HCT116 (cell line): ENCODE results near the gene AZGP1. TPM values are rescaled to one million over a fixed set of nuclear protein-coding genes. Genes with fewer than 3 reads are reported as not detected.
"Not testable (repeated sequence)": the region's sequence is repeated elsewhere in the genome, so short reads cannot be mapped to it uniquely, and the experiment has no call there.

Experiments
- ATAC-seq: fragments of 200-7000 bp; cut with Tn5 transposase; 2 replicates; pipeline ENCODE4 v1.9.1; 2020; ENCODE audit warnings: mild to moderate bottlenecking, moderate library complexity
- BruUV-seq: library from RNA; stranded (reverse); fragments of 400-500 nt; replicated peaks from 2 replicates; lab custom pipeline; 2021; lab: Mats Ljungman, UMichigan
- CTCF ChIA-PET: fragments of 300-600 bp; sonication (Branson Sonifier 250); formaldehyde crosslinking; loops from one replicate; lab custom pipeline; 2021; ENCODE audit warnings: antibody characterized with exemption; lab: Charles Lee
- POLR2A ChIA-PET: fragments of 300-600, 350-600 bp; sonication (Branson Sonifier 250); formaldehyde crosslinking; loops from one replicate; lab custom pipeline; 2021; ENCODE audit warnings: antibody characterized with exemption; lab: Charles Lee
- RAD21 ChIA-PET, 2 experiments: fragments of 300-600 bp; sonication (Branson Sonifier 250); formaldehyde crosslinking; loops; one replicate each; lab custom pipeline; 2023; ENCODE audit warnings: low total read pairs in 2 of 2; ENCODE audit not compliant: uncharacterized antibody in 2 of 2, unreplicated experiment in 2 of 2, low non-redundant PET in 1 of 2; lab: Charles Lee
- DNase-seq: peaks from one replicate; pipeline ENCODE4 v3.0.0-alpha.2; 2010; ENCODE audit warnings: low read depth, low spot score
- H2AFZ ChIP-seq: fragments of 200-600 bp; shearing (Covaris generic), sonication (generic); 2 replicates; pipeline ENCODE4 v1.6.1; 2017; ENCODE audit warnings: low read depth, mixed run types, mixed read lengths, antibody characterized with exemption, low read length; ENCODE audit not compliant: poor library complexity, severe bottlenecking
- H3K27ac ChIP-seq: 2 replicates; pipeline ENCODE4 v1.5.1; 2012; ENCODE audit warnings: low read depth, low read length
- H3K27me3 ChIP-seq: fragments of 200-600 bp; sonication (generic); 2 replicates; pipeline ENCODE4 v1.6.1; 2016; ENCODE audit warnings: mixed run types, low read length, mixed read lengths; ENCODE audit not compliant: insufficient read depth
- H3K36me3 ChIP-seq, 2 experiments: fragments of 200-500 bp in 1 of 2; fragments of 200-600 bp in 1 of 2; sonication (Bioruptor generic) in 1 of 2; sonication (generic) in 1 of 2; 2 replicates each; pipeline versions ENCODE4 v1.5.1 to v1.6.1; 2014 to 2016; ENCODE audit warnings: low read length in 2 of 2, inconsistent platforms in 1 of 2, mixed read lengths in 1 of 2, mixed run types in 1 of 2; ENCODE audit not compliant: insufficient read depth in 2 of 2, control insufficient read depth in 1 of 2
- H3K4me1 ChIP-seq, 2 experiments: fragments of 200-600 bp in 1 of 2; sonication (generic) in 1 of 2; 2 replicates each; pipeline versions ENCODE4 v1.5.1 to v1.6.1; 2012 to 2017; ENCODE audit warnings: low read length in 2 of 2, inconsistent platforms in 1 of 2, mild to moderate bottlenecking in 1 of 2, mixed read lengths in 1 of 2, mixed run types in 1 of 2, moderate library complexity in 1 of 2; ENCODE audit not compliant: insufficient read depth in 2 of 2, control insufficient read depth in 1 of 2
- H3K4me2 ChIP-seq: fragments of 200-600 bp; sonication (generic); 2 replicates; pipeline ENCODE4 v1.6.1; 2017; ENCODE audit warnings: mixed run types, low read length, mixed read lengths
- H3K4me3 ChIP-seq, 2 experiments: fragments of 200-600 bp in 1 of 2; sonication (generic) in 1 of 2; replicated peaks in 1 of 2; 2 replicates each; pipeline ENCODE4 v1.5.1; 2011 to 2016; ENCODE audit warnings: low read length in 2 of 2, control low read depth in 1 of 2, low read depth in 1 of 2, mild to moderate bottlenecking in 1 of 2, mixed read lengths in 1 of 2, mixed run types in 1 of 2
- H3K79me2 ChIP-seq: fragments of 200-600 bp; sonication (generic); 2 replicates; pipeline ENCODE4 v1.6.1; 2017; ENCODE audit warnings: mild to moderate bottlenecking, mixed run types, low read length, moderate library complexity, mixed read lengths; ENCODE audit not compliant: insufficient read depth
- H3K9ac ChIP-seq: fragments of 200-600 bp; sonication (generic); 2 replicates; pipeline ENCODE4 v1.6.1; 2016; ENCODE audit warnings: low read length, mixed read lengths
- H3K9me2 ChIP-seq: fragments of 200-600 bp; sonication (generic), shearing (Covaris generic); 2 replicates; pipeline ENCODE4 v1.6.1; 2017; ENCODE audit warnings: mixed run types, mild to moderate bottlenecking, moderate library complexity; ENCODE audit not compliant: insufficient read depth
- H3K9me3 ChIP-seq, 2 experiments: fragments of 200-500 bp in 1 of 2; fragments of 200-600 bp in 1 of 2; sonication (Bioruptor generic) in 1 of 2; sonication (generic) in 1 of 2; 2 replicates each; pipeline ENCODE4 v1.6.1; 2014 to 2017; ENCODE audit warnings: low read length in 2 of 2, mixed read lengths in 2 of 2, inconsistent platforms in 1 of 2, low read depth in 1 of 2, mild to moderate bottlenecking in 1 of 2, mixed run types in 1 of 2, moderate library complexity in 1 of 2; ENCODE audit not compliant: control insufficient read depth in 1 of 2, insufficient read depth in 1 of 2
- H4K20me1 ChIP-seq: fragments of 200-600 bp; sonication (generic), shearing (Covaris generic); 2 replicates; pipeline ENCODE4 v1.6.1; 2017; ENCODE audit warnings: mixed run types, mild to moderate bottlenecking, moderate library complexity; ENCODE audit not compliant: insufficient read depth
- ELF1 ChIP-seq: IDR thresholded peaks from 2 replicates; pipeline ENCODE4 v1.6.1; 2012; ENCODE audit warnings: low read depth, borderline replicate concordance
- EZH2 ChIP-seq: fragments of 200-600 bp; sonication (generic); IDR thresholded peaks from 2 replicates; pipeline ENCODE4 v1.6.1; 2017; ENCODE audit warnings: antibody characterized with exemption, mixed run types
- JUND ChIP-seq: IDR thresholded peaks from 2 replicates; pipeline ENCODE4 v1.6.1; 2012
- MAX ChIP-seq: IDR thresholded peaks from 2 replicates; pipeline ENCODE4 v1.6.1; 2012
- RAD21 ChIP-seq: IDR thresholded peaks from 2 replicates; pipeline ENCODE4 v1.6.1; 2012; ENCODE audit warnings: low read depth, mild to moderate bottlenecking
- REST ChIP-seq: IDR thresholded peaks from 2 replicates; pipeline ENCODE4 v1.6.1; 2012; ENCODE audit warnings: low read depth
- SRF ChIP-seq: IDR thresholded peaks from 2 replicates; pipeline ENCODE4 v1.6.1; 2012; ENCODE audit warnings: low read depth
- YY1 ChIP-seq: IDR thresholded peaks from 2 replicates; pipeline ENCODE4 v1.6.1; 2011; ENCODE audit warnings: low read length, low read depth, moderate library complexity, mild to moderate bottlenecking; ENCODE audit not compliant: insufficient replicate concordance; ENCODE audit errors: extremely low read depth
- ZFX ChIP-seq: fragments of 450-650 bp; IDR thresholded peaks from 2 replicates; pipeline ENCODE4 v1.6.1; 2017
- intact Hi-C: fragments of 100-400 bp; cut with micrococcal nuclease; formaldehyde crosslinking; loops from 2 replicates; pipeline ENCODE4 v1.10.0; 2022
- total RNA-seq: library from RNA; stranded (reverse); gene quantifications from one replicate; pipeline ENCODE4 v1.2.1, GENCODE V29; 2021; ENCODE audit not compliant: unreplicated experiment
- TF ChIP-seq, protein P1 (sequence below), 3 experiments: fragments of 200-600 bp in 1 of 3; sonication (generic) in 1 of 3; IDR thresholded peaks in 2 of 3; conservative IDR thresholded peaks in 1 of 3; 2 replicates each; pipeline ENCODE4 v1.5.1; 2012 to 2017; ENCODE audit warnings: low read depth in 2 of 3, low read length in 2 of 3, antibody characterized with exemption in 1 of 3, borderline replicate concordance in 1 of 3, control low read depth in 1 of 3, mild to moderate bottlenecking in 1 of 3, mixed read lengths in 1 of 3, mixed run types in 1 of 3, moderate library complexity in 1 of 3; ENCODE audit not compliant: insufficient read depth in 1 of 3

Gene AZGP1
- total RNA-seq, 1 experiment from 2014 or later: 1.1 TPM

DNA sequence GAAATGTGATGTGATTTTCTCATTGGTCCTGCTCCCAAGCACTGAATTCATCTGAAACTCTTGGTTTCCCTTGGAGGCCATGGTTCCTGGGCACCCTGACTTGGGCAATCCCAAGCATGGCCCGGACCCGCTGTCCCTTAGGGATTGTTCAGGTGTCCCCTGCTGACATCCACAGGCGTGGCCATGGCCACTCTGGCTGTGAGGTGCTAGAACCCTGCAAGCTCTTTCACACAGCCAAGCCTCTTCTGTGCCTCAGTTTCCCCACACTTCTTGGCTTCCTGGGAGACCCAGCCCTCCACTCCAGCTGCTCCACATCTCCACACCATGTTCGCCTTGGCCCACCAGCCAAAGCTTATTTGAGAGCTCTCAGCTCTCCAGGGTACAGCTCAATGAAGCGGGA, 12.0 kb upstream of the AZGP1 start:
- Histone ChIP-seq H3K27ac (no peak overlapping the region), H3K36me3 (no peaks in the 10 kb centered on the region), H2AFZ (no peak overlapping the region), H3K9me3 (no peaks in the 10 kb centered on the region), H3K4me3 (no peak overlapping the region), H3K4me2 (no peak overlapping the region), H3K9me2 (no peaks in the 10 kb centered on the region), H3K4me1 (no peaks in the 10 kb centered on the region; a peak in 1 of 4 replicates), H4K20me1 (no peaks in the 10 kb centered on the region), H3K79me2 (no peaks in the 10 kb centered on the region), H3K27me3 (0 out of 2 replicates have a peak, but pooled peaks cover 2% of the 10 kb centered on the region), H3K9ac (no peak overlapping the region)
- intact Hi-C loops: no loop called here
- ATAC-seq: no peak
- TF ChIP-seq ELF1 (no peak), JUND (no peak), ZFX (no peak), SRF (no peak), EZH2 (no peak), YY1 (no peak), REST (no peak), RAD21 (no peak), MAX (no peak)
- TF ChIP-seq, protein P1, sequence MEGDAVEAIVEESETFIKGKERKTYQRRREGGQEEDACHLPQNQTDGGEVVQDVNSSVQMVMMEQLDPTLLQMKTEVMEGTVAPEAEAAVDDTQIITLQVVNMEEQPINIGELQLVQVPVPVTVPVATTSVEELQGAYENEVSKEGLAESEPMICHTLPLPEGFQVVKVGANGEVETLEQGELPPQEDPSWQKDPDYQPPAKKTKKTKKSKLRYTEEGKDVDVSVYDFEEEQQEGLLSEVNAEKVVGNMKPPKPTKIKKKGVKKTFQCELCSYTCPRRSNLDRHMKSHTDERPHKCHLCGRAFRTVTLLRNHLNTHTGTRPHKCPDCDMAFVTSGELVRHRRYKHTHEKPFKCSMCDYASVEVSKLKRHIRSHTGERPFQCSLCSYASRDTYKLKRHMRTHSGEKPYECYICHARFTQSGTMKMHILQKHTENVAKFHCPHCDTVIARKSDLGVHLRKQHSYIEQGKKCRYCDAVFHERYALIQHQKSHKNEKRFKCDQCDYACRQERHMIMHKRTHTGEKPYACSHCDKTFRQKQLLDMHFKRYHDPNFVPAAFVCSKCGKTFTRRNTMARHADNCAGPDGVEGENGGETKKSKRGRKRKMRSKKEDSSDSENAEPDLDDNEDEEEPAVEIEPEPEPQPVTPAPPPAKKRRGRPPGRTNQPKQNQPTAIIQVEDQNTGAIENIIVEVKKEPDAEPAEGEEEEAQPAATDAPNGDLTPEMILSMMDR (IDR thresholded peaks at IDR 0.05 in 2 of 3, conservative IDR thresholded peaks at IDR 0.05 in 1 of 3; ENCODE audit: borderline replicate concordance in 1 of 3, insufficient read depth in 1 of 3, low read depth in 2 of 3, low read length in 2 of 3): no peak
- POLR2A ChIA-PET: no interaction called here
- DNase-seq: no peak
- CTCF ChIA-PET: interaction anchor here (0.7 kb wide), 1 partner anchor 242 kb away, joined by 4 read pairs; no protein-coding TSS in a partner anchor
- BruUV-seq: no TSS peak
- RAD21 ChIA-PET: interaction anchor here in 1 of 2 experiments (0.8 kb wide), 1 partner anchor 73 kb away, joined by 3 read pairs; no protein-coding TSS in a partner anchor

- ATAC-seq, H3K27ac ChIP-seq, H3K9ac ChIP-seq, H3K4me2 ChIP-seq, intact Hi-C loops, H3K9me2 ChIP-seq, DNase-seq, H2AFZ ChIP-seq, H3K4me1 ChIP-seq, POLR2A ChIA-PET, H3K36me3 ChIP-seq, H3K9me3 ChIP-seq, H3K79me2 ChIP-seq, H3K4me3 ChIP-seq, BruUV-seq, H4K20me1 ChIP-seq, H3K27me3 ChIP-seq, CTCF ChIA-PET, RAD21 ChIA-PET: not testable (repeated sequence)
Observed at GRCh38 chr7:99987306-99987705, 11.5 kb upstream of the AZGP1 start.
